Skin epidermis (tissue), 12 donors: Measurements from ENCODE around the gene CITED2.
A peak's percentile ranks its signal among the peaks of the same experiment; 100 is the strongest.

Source experiments
- H3K27ac ChIP-seq, 21 experiments: fragments of 200-600 bp; sonication (generic) in 11 of 21; one replicate each; pipeline ENCODE4 v1.5.0; 2020; ENCODE audit warnings: mild to moderate bottlenecking in 3 of 21, inconsistent platforms in 2 of 21, moderate library complexity in 2 of 21
- H3K4me3 ChIP-seq, 7 experiments: fragments of 200-600 bp; sonication (generic) in 2 of 7; one replicate each; pipeline ENCODE4 v1.5.0; 2020; ENCODE audit warnings: inconsistent platforms in 2 of 7, mild to moderate bottlenecking in 2 of 7, moderate library complexity in 1 of 7

The CITED2 gene

DNA sequence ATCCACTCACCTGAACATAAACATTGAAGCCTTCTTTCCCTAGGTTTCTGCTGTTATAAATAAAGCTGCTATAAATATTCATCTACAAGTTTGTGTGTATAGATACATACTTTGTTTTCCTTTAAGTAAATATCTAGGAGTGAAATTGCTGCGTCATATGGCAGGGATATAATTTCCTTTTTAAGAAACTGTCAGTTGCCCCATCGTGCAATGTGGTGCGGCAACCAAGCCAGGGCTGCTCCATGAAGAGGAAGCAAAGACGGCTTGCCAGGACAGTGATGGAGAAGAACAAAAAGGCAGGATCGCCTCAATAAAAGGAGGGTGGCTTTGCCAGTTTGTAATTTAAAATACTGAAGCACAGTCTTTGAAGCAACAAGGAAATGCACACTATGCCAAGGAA, 36.6 kb downstream of the CITED2 start:
- Histone ChIP-seq H3K27ac (peak overlapping the region in 16 of 21 experiments; percentile 14 to 78 (median 56)), H3K4me3 (no peak overlapping the region)

GRCh38 chr6:139337001-139337400, 37.4 kb downstream of the CITED2 start:
- peak overlapping the region in 17 of 21 experiments; percentile 6 to 83 (median 66) for H3K27ac ChIP-seq

GRCh38 chr6:139336488-139336887, 38.0 kb downstream of the CITED2 start:
- Histone ChIP-seq H3K4me3 (no peak overlapping the region), H3K27ac (peak overlapping the region in 17 of 21 experiments; percentile 6 to 83 (median 66))

More at GRCh38 chr6:139337001-139337400, 37.4 kb downstream of the CITED2 start:
- no peak overlapping the region for H3K4me3 ChIP-seq

DNA sequence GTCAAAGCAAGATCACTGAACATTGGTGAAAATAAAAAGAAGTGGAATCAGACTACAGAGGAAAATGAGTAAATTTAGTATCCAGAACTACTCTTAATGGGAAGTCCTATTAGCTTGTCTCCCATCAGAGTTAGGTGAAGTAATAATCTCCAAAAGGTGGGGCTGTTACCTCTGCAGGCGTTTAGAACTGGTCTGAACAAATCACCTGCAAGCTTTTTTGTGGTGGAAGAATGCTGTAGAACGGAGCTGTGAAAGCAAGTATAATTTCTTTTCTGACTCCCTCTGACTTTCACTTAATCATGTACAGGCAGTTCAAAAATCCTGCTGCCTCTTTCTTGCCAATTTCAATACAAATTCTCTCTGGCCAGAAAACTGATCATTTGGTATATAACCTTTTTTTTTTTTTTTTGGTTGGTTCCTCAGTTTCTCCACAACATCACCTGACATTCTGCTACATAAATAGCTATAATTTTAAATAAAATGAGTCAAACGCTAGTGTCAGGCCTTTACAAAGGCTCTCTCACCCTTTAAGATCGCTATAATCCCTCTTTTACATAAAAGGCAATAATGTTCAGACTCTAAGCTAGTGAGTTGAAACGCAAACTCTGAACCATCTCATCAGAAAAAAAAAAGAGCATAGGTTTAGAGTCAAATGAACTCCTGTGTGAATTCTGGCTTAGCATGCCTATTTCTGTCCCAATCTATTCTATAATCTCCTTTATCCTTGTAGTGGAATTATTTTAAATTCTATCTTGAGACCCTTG, 38.8 kb downstream of the CITED2 start:
- Histone ChIP-seq H3K27ac (peak overlapping the region in 20 of 21 experiments; percentile 33 to 83 (median 68)), H3K4me3 (no peak overlapping the region)

DNA sequence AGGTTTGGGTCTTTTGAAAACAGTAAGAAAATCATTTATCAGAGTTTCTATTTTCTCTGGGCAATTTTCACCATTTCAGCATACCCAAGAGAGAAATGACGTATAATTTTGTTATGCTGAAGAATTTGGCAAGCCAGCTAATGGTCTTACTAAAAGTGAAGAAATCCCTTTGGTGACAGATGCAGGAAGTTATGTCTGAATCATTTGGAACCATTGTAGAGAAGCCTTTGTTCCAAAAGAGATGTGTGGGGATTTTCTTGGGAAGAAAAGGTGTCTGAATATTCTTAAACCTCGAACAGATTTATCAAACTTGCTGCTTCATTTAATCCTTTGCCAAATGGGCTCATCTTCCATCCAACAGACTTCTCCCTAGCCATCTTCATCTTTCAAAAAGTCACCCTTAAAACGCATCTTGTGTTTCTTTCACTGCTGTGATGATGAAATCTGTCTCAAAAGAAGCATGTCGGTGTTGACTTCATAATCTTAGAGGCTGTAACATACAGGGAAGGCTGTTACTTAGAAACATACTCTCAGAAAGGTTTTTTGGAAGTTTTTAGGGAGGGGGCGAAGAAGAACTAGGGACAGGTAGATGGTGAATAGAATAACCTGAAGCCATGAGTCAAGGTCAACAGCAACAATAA, 39.5 kb downstream of the CITED2 start:
- Histone ChIP-seq H3K27ac (peak overlapping the region in 20 of 21 experiments; percentile 33 to 83 (median 70)), H3K4me3 (no peak overlapping the region)

DNA sequence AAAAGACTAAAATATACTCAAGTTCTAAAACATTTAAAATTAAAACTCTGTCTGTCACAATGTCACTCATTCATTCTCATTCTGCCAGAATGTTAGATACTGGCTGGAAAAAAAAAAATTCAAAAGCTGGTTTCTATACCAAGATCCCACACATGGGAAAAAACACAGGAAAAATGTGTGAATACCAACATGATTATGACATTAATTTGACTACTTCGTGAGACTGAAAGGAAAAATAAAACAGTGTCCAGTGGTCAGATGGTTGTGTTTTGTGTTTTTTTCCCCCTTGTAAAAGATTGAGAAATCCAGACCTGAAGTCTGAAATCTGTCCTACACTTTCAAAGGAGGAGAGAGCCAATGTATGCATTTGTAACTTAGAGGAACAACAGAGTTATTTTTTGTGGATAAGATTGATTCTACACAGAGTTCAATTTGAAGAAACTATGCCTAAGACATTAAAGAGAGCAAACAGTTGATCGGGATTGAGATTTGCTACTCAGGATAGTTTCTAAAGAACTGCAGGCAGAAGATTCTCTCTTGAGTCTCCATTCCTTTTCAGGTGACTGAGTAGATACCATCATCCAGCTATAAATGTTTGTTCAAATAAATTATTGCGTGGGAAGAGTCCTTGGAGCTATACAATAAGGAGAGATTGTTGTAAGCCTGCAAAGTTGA, 43.5 kb downstream of the CITED2 start:
- H3K27ac ChIP-seq = peak overlapping the region in 3 of 21 experiments; percentile 3 to 31 (median 30)
- H3K4me3 ChIP-seq = no peak overlapping the region

GRCh38 chr6:139330306-139330705, 44.1 kb downstream of the CITED2 start:
- H3K4me3 ChIP-seq = no peak overlapping the region
- H3K27ac ChIP-seq = peak overlapping the region in 2 of 21 experiments; percentile 31 to 55

DNA sequence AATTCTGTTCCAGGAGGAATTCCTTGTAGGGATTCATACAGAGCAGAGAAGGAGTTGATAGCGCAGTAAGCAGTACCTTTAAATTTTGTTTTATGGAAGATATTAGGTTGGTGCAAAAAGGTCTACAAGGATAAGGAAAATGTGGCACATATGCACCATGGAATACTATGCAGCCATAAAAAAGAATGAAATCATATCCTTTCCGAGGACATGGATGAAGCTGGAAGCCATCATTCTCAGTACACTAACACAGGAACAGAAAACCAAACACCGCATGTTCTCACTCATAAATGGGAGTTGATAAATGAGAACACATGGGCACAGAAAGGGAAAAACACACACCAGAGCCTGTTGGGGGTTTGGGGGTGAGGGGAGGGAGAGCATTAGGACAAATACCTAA, 45.2 kb downstream of the CITED2 start:
- H3K4me3 ChIP-seq = no peak overlapping the region
- H3K27ac ChIP-seq = no peak overlapping the region

DNA sequence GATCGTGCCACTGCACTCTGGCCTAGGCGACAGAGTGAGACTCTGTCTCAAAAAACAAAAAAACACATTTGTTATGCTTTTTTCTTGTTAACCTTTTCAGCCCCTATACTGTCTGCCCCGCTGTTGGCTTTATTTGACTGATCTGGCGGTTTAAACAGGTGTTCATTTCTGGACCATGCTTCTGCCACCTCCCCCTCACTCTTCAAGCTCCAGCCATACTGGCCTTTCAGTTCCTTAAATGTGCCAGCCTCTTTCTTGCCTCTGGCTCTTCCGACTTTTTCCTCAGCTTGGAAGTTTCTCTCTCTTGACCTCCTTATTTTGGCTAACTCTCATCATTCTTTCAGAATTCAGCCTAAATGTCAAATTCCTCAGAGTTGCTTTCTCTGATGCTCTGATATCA, 47.4 kb downstream of the CITED2 start:
- Histone ChIP-seq H3K27ac (no peak overlapping the region), H3K4me3 (no peak overlapping the region)

DNA sequence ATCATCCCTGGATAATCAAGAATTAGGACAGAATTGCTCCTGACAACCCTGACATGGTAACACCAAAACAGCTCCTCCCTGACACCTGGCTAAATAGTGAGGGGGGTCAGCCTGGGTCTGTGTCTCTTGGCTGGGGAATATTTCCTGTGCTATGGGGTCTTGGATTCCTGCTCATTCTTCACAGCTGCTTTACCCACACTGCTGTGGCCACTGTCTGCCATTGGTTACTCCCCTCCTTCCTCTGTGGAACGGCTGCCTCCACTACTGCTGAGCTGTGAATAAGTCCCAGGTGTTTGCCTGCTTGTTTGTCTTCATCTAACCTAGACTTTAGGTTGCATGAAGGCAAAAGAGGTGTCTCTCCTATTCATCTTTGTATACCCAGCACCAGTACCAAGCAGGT, 48.8 kb downstream of the CITED2 start:
- Histone ChIP-seq H3K4me3 (no peak overlapping the region), H3K27ac (peak overlapping the region in 12 of 21 experiments; percentile 14 to 89 (median 34))

- Histone ChIP-seq H3K4me3 (no peak overlapping the region), H3K27ac (peak overlapping the region in 12 of 21 experiments; percentile 13 to 89 (median 41))
These were observed 49.3 kb downstream of the CITED2 start for GRCh38 chr6:139325125-139325524.

DNA sequence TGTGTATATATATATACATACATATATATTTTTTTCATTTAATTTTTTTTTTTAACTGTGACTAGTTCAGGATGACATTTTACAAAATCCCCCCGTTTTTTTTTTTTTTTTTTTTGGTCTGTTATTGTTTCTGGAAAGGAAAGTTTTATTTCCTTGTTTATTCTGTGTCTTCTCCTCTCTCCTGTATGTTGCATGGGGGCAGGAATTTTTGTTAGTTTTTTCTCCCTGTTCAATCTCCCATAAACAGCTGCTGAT, 50.2 kb downstream of the CITED2 start:
- Histone ChIP-seq H3K4me3 (peak overlapping the region in 1 of 7 experiments; percentile 20), H3K27ac (peak overlapping the region in 19 of 21 experiments; percentile 17 to 89 (median 69))

GRCh38 chr6:139323511-139324300, 50.7 kb downstream of the CITED2 start:
- Histone ChIP-seq H3K4me3 (peak overlapping the region in 3 of 7 experiments; percentile 7 to 20 (median 13)), H3K27ac (peak overlapping the region in 20 of 21 experiments; percentile 9 to 89 (median 68))
